HAP-1 (cell line): ENCODE results near the gene TMIGD2.
"Not testable (repeated sequence)": the region's sequence is repeated elsewhere in the genome, so short reads cannot be mapped to it uniquely, and the experiment has no call there.

Experiments used
- DNase-seq, 2 experiments: peaks; one replicate each; pipeline ENCODE4 v3.0.0-alpha.2; 2016 to 2020; ENCODE audit warnings: low spot score in 2 of 2
- H3K27me3 ChIP-seq: fragments of 250-450 bp; sonication (Bioruptor Pico); 2 replicates; pipeline ENCODE4 v1.5.1; 2020; ENCODE audit warnings: low read depth, mild to moderate bottlenecking, moderate library complexity
- H3K36me3 ChIP-seq: fragments of 250-450 bp; sonication (Bioruptor Pico); replicated peaks from 2 replicates; pipeline ENCODE4 v1.5.1; 2020; ENCODE audit warnings: mild to moderate bottlenecking
- H3K4me1 ChIP-seq: fragments of 250-450 bp; sonication (Bioruptor Pico); 2 replicates; pipeline ENCODE4 v1.5.1; 2020; ENCODE audit warnings: mild to moderate bottlenecking
- H3K4me3 ChIP-seq: fragments of 250-450 bp; sonication (Bioruptor Pico); 2 replicates; pipeline ENCODE4 v1.5.1; 2020; ENCODE audit warnings: mild to moderate bottlenecking, moderate library complexity
- H3K9me3 ChIP-seq: fragments of 250-450 bp; sonication (Bioruptor Pico); 2 replicates; pipeline ENCODE4 v1.5.1; 2020; ENCODE audit warnings: mild to moderate bottlenecking, moderate library complexity
- in situ Hi-C: fragments of 300-500 bp; cut with MboI; formaldehyde crosslinking; loops from 3 replicates; pipeline ENCODE4 v1.14.3; 2020; ENCODE audit warnings: low sequenced_read_pairs, inconsistent platforms, mixed read lengths

The TMIGD2 gene

GRCh38 chr19:4278419-4279266 lies 23.5 kb downstream of the TMIGD2 start, which contains the start of gene SHD:
SHD (plus strand) TSS chr19:4279266; CDS start chr19:4280064, 798 bp downstream.
- Histone ChIP-seq H3K4me3 (no peak within 1 kb of the TSS; the same call in 1 of the 2 replicates), H3K4me1 (no peaks in the 10 kb centered on the region), H3K36me3 (no peaks in the 10 kb centered on the region), H3K9me3 (no peaks in the 10 kb centered on the region), H3K27me3 (peaks cover 52% of the 10 kb centered on the region)
- in situ Hi-C loops: no loop called here
- no peak for DNase-seq

- no peak for DNase-seq
- no peaks in the 10 kb centered on the region for H3K4me1 ChIP-seq
- no peaks in the 10 kb centered on the region for H3K36me3 ChIP-seq
- H3K27me3 ChIP-seq: peaks cover 48% of the 10 kb centered on the region
- H3K4me3 ChIP-seq: no peak overlapping the region
- in situ Hi-C loops: no loop called here
- H3K9me3 ChIP-seq: no peaks in the 10 kb centered on the region
Measured at GRCh38 chr19:4278010-4278409, 24.2 kb downstream of the TMIGD2 start.

- DNase-seq: peak in 1 of 2 experiments; percentile 26
- in situ Hi-C loops: no loop called here
- Histone ChIP-seq H3K4me3 (no peak overlapping the region), H3K4me1 (no peaks in the 10 kb centered on the region), H3K36me3 (no peaks in the 10 kb centered on the region), H3K27me3 (peaks cover 40% of the 10 kb centered on the region), H3K9me3 (no peaks in the 10 kb centered on the region)
Measured at GRCh38 chr19:4277191-4277696, 24.9 kb downstream of the TMIGD2 start.

- H3K4me1 ChIP-seq, H3K36me3 ChIP-seq, in situ Hi-C loops, DNase-seq, H3K4me3 ChIP-seq, H3K9me3 ChIP-seq: not testable (repeated sequence)
- H3K27me3 ChIP-seq: peaks cover 13% of the 10 kb centered on the region
Measured at GRCh38 chr19:4274321-4274686, 27.9 kb downstream of the TMIGD2 start.

GRCh38 chr19:4272894-4273293 lies 29.3 kb downstream of the TMIGD2 start:
- Histone ChIP-seq H3K4me3 (no peak overlapping the region), H3K4me1 (no peaks in the 10 kb centered on the region), H3K27me3 (peaks cover 3% of the 10 kb centered on the region), H3K9me3 (no peaks in the 10 kb centered on the region), H3K36me3 (peaks cover 6% of the 10 kb centered on the region)
- in situ Hi-C loops: no loop called here
- no peak for DNase-seq

- no peak for DNase-seq
- H3K4me3 ChIP-seq: no peak overlapping the region
- H3K27me3 ChIP-seq: no peaks in the 10 kb centered on the region
- in situ Hi-C loops: loop anchor here (5.0 kb wide), 1 partner anchor 83 kb away; no protein-coding TSS in a partner anchor
- H3K36me3 ChIP-seq: peaks cover 6% of the 10 kb centered on the region
- H3K9me3 ChIP-seq: no peaks in the 10 kb centered on the region
- H3K4me1 ChIP-seq: no peaks in the 10 kb centered on the region
Measured at GRCh38 chr19:4268816-4269430, 33.3 kb downstream of the TMIGD2 start.

GRCh38 chr19:4267901-4268815 lies 34.0 kb downstream of the TMIGD2 start:
- H3K9me3 ChIP-seq: no peaks in the 10 kb centered on the region
- no peaks in the 10 kb centered on the region for H3K4me1 ChIP-seq
- no peak for DNase-seq
- in situ Hi-C loops: loop anchor here (5.0 kb wide), 1 partner anchor 84 kb away; no protein-coding TSS in a partner anchor
- H3K27me3 ChIP-seq: no peaks in the 10 kb centered on the region
- H3K4me3 ChIP-seq: no peak overlapping the region
- peaks cover 6% of the 10 kb centered on the region for H3K36me3 ChIP-seq

GRCh38 chr19:4267101-4267900 lies 34.9 kb downstream of the TMIGD2 start:
- Histone ChIP-seq H3K4me3 (no peak overlapping the region), H3K36me3 (peaks cover 6% of the 10 kb centered on the region), H3K4me1 (no peaks in the 10 kb centered on the region), H3K27me3 (no peaks in the 10 kb centered on the region), H3K9me3 (no peaks in the 10 kb centered on the region)
- in situ Hi-C loops: loop anchor here (5.0 kb wide), 1 partner anchor 85 kb away; no protein-coding TSS in a partner anchor
- peak; percentile 54 to 82 for DNase-seq

- H3K4me1 ChIP-seq: no peaks in the 10 kb centered on the region
- no peak for DNase-seq
- no peak overlapping the region for H3K4me3 ChIP-seq
- H3K36me3 ChIP-seq: peaks cover 6% of the 10 kb centered on the region
- no peaks in the 10 kb centered on the region for H3K9me3 ChIP-seq
- H3K27me3 ChIP-seq: no peaks in the 10 kb centered on the region
- in situ Hi-C loops: loop anchor here (5.0 kb wide), 1 partner anchor 86 kb away; no protein-coding TSS in a partner anchor
Measured at GRCh38 chr19:4266253-4267000, 35.8 kb downstream of the TMIGD2 start.

- no peak for DNase-seq
- no peaks in the 10 kb centered on the region for H3K27me3 ChIP-seq
- H3K9me3 ChIP-seq: no peaks in the 10 kb centered on the region
- no peak overlapping the region for H3K4me3 ChIP-seq
- peaks cover 9% of the 10 kb centered on the region for H3K36me3 ChIP-seq
- H3K4me1 ChIP-seq: no peaks in the 10 kb centered on the region
- in situ Hi-C loops: loop anchor here (5.0 kb wide), 1 partner anchor 87 kb away; no protein-coding TSS in a partner anchor
Measured at GRCh38 chr19:4264812-4265211, 37.4 kb downstream of the TMIGD2 start.

GRCh38 chr19:4260613-4261191 lies 41.5 kb downstream of the TMIGD2 start:
- Histone ChIP-seq H3K9me3 (peaks cover 6% of the 10 kb centered on the region; the same call in 1 of the 2 replicates), H3K27me3 (no peaks in the 10 kb centered on the region), H3K36me3 (peaks cover 32% of the 10 kb centered on the region), H3K4me1 (no peaks in the 10 kb centered on the region), H3K4me3 (no peak overlapping the region)
- DNase-seq: no peak
- in situ Hi-C loops: no loop called here

- in situ Hi-C loops: no loop called here
- Histone ChIP-seq H3K4me1 (no peaks in the 10 kb centered on the region), H3K27me3 (no peaks in the 10 kb centered on the region), H3K4me3 (no peak overlapping the region), H3K36me3 (peaks cover 47% of the 10 kb centered on the region), H3K9me3 (peaks cover 6% of the 10 kb centered on the region; the same call in 1 of the 2 replicates)
- no peak for DNase-seq
Measured at GRCh38 chr19:4258181-4258580, 44.0 kb downstream of the TMIGD2 start.
